ENCODE results near the gene DGKD. TPM values are rescaled to one million over a fixed set of nuclear protein-coding genes. Genes with fewer than 3 reads are reported as not detected.

The DGKD gene
- total and polyA plus RNA-seq, 10 donors: 21.9 to 120 (median 71.9) TPM

DNA sequence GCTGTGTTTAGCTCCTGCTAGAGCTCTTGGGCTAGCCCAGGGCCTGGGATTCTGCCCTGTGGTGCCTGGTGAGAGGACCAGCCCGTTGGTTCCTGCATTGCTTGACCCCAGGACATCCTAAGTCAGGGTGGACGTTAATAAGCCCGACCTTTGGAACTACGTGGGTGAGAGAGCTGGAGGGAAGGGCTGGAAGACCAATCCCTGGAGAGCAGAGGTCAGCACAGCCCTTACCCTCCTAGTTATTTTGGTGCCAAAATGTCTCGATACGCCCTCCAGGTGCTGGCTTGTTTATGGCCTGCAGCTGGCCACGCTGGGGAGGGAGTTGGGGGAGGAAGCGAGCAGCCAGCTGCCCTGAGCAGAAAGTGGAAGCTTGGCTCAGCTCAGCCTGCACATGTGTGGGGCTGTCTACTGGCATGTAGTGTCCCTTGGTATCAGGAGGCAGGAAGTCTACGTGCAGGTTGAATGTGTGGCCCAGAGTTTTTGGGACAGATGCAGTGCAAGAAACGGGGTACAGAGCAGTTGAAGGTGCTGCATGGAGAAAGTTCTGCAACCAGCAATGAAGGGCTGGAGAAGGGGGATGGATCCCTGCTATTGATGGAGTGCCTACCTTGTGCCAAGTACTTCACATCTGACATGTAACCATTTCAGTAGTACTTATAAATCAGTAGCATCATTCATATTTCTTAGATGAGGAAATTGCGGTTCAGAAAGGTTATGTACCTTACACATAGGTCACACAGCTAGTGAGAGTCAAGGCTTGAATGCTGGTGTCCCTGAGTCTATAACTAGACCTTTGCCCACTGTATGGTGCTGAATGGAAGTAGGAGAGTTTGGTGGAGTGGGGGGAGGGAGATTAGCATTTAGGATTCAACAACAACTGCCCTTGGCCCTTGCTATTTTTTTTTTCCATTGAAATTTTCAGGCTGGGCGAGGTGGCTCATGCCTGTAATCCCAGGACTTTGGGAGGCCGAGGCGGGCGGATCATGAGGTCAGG, 5.0 kb upstream of the DGKD start:
- TF ChIP-seq POLR2A (IDR thresholded peaks at IDR 0.05): no peak
- peak; percentile 82 to 89 (median 89) for TF ChIP-seq POLR2AphosphoS5 (IDR thresholded peaks at IDR 0.05)
- Histone ChIP-seq H3K27ac (peak overlapping the region in 6 of 8 donors; percentile 18 to 81 (median 66)), H3K9me3 (no peaks in the 10 kb centered on the region), H3K27me3 (replicated peaks in 1 of 7) (no peaks in the 10 kb centered on the region), H3K4me3 (peak overlapping the region in 1 of 8 donors; percentile 25), H3K36me3 (no peaks in the 10 kb centered on the region), H3K4me1 (peaks cover 26 to 66% (median 46%) of the 10 kb centered on the region in 6 donors)
- DNase-seq: peak; percentile 94
- intact Hi-C loops (cut with DNase I; ENCODE audit: low total_unique reads): no loop called here
- 37 to 40% (median 40%) methylated on average over 13 to 15 of the region's 15 CpGs for WGBS, 5 donors

DNA sequence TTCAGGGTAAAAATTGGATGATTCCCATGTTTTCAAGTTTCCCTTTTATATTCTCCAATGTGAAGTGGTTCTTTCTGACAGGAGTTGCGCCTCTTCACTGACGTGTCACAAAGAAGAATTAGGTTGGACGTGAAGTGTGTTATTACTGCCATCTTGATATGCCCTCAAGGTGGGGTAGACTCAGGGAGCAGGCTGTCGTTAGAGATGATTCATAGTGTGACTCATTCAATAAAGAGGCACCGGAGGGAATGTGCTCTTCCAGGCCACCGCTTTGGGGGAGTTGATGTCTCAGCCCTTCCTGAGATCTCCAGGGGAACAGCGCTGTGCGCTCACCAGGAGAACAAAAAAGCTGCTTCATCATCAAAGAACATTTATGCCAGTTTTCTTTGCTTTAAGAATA, 3.6 kb upstream of the DGKD start:
- TF ChIP-seq CTCF (IDR thresholded peaks at IDR 0.05 in 8 of 11, conservative IDR thresholded peaks at IDR 0.05 in 3 of 11) (no peak), POLR2AphosphoS5 (IDR thresholded peaks at IDR 0.05) (no peak), POLR2A (IDR thresholded peaks at IDR 0.05) (no peak)

GRCh38 chr2:233351423-233351822, 2.9 kb upstream of the DGKD start:
- H3K27ac ChIP-seq: peak overlapping the region in 2 of 8 donors; percentile 32 to 90
- peaks cover 35 to 81% (median 61%) of the 10 kb centered on the region in 6 donors for H3K4me1 ChIP-seq
- H3K4me3 ChIP-seq: no peak overlapping the region
- no peaks in the 10 kb centered on the region for H3K9me3 ChIP-seq
- no peak for DNase-seq
- no peaks in the 10 kb centered on the region for H3K27me3 ChIP-seq (replicated peaks in 1 of 7)
- no peak for TF ChIP-seq POLR2AphosphoS5 (IDR thresholded peaks at IDR 0.05)
- no peak for TF ChIP-seq CTCF (IDR thresholded peaks at IDR 0.05 in 8 of 11, conservative IDR thresholded peaks at IDR 0.05 in 3 of 11)
- TF ChIP-seq POLR2A (IDR thresholded peaks at IDR 0.05): no peak
- WGBS, 5 donors: 59 to 73% (median 68%) methylated on average over 7 of the region's 7 CpGs
- no peaks in the 10 kb centered on the region for H3K36me3 ChIP-seq
- intact Hi-C loops (cut with DNase I; ENCODE audit: low total_unique reads): no loop called here

More for the DNA sequence above, 3.6 kb upstream of the DGKD start:
- no peak for DNase-seq
- Histone ChIP-seq H3K27me3 (replicated peaks in 1 of 7) (no peaks in the 10 kb centered on the region), H3K9me3 (no peaks in the 10 kb centered on the region), H3K4me1 (peaks cover 28 to 74% (median 54%) of the 10 kb centered on the region in 6 donors), H3K36me3 (no peaks in the 10 kb centered on the region), H3K4me3 (no peak overlapping the region), H3K27ac (peak overlapping the region in 2 of 8 donors; percentile 32 to 72)
- WGBS, 5 donors: 45 to 55% (median 47%) methylated on average over 8 of the region's 8 CpGs
- intact Hi-C loops (cut with DNase I; ENCODE audit: low total_unique reads): no loop called here

GRCh38 chr2:233352141-233352842, 2.0 kb upstream of the DGKD start:
- H3K27me3 ChIP-seq (replicated peaks in 1 of 7): no peaks in the 10 kb centered on the region
- no peak for TF ChIP-seq CTCF (IDR thresholded peaks at IDR 0.05 in 8 of 11, conservative IDR thresholded peaks at IDR 0.05 in 3 of 11)
- no peak for TF ChIP-seq POLR2AphosphoS5 (IDR thresholded peaks at IDR 0.05)
- no peak for TF ChIP-seq POLR2A (IDR thresholded peaks at IDR 0.05)
- 96 to 99% (median 96%) methylated on average over 25 of the region's 25 CpGs for WGBS, 5 donors
- peak overlapping the region in 1 of 8 donors; percentile 89 for H3K4me3 ChIP-seq
- peaks cover 44 to 90% (median 69%) of the 10 kb centered on the region in 6 donors for H3K4me1 ChIP-seq
- H3K9me3 ChIP-seq: no peaks in the 10 kb centered on the region
- no peak for DNase-seq
- H3K36me3 ChIP-seq: no peaks in the 10 kb centered on the region
- H3K27ac ChIP-seq: peak overlapping the region in 4 of 8 donors; percentile 81 to 90 (median 88)
- intact Hi-C loops (cut with DNase I; ENCODE audit: low total_unique reads): no loop called here

Measured in spleen (tissue), 11 donors.